Measurements from ENCODE around the gene EPHB2.

Gene EPHB2

DNA sequence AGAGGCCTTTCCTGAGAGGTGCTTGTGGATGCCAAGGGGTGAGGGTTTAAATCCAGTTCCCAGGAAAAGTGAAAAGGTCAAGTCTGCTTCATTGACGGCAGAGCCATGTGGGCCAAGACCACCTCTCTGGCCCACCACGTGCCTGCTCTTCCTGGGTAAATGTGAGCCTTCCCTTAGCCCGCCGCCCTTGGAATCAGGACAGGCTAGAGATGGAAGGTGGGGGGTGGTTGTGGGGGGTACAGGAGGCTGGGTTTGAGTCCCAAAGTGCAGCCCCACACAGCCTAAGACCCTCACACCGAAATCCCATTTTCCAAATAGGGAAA, 104.4 kb downstream of the EPHB2 start:
- TF ChIP-seq TAF1 (IDR thresholded peaks at IDR 0.05; ENCODE audit: borderline replicate concordance, insufficient read depth, low read length) (no peak), FOXP2 (optimal IDR thresholded peaks at IDR 0.05; ENCODE audit: borderline replicate concordance, extremely low read depth, extremely low read length, insufficient read depth) (no peak), POLR2AphosphoS5 (IDR thresholded peaks at IDR 0.05; ENCODE audit: low read depth, low read length) (no peak), SIN3A (IDR thresholded peaks at IDR 0.05; ENCODE audit: borderline replicate concordance, insufficient read depth, low read length) (no peak)
- TF ChIP-seq, protein P1, sequence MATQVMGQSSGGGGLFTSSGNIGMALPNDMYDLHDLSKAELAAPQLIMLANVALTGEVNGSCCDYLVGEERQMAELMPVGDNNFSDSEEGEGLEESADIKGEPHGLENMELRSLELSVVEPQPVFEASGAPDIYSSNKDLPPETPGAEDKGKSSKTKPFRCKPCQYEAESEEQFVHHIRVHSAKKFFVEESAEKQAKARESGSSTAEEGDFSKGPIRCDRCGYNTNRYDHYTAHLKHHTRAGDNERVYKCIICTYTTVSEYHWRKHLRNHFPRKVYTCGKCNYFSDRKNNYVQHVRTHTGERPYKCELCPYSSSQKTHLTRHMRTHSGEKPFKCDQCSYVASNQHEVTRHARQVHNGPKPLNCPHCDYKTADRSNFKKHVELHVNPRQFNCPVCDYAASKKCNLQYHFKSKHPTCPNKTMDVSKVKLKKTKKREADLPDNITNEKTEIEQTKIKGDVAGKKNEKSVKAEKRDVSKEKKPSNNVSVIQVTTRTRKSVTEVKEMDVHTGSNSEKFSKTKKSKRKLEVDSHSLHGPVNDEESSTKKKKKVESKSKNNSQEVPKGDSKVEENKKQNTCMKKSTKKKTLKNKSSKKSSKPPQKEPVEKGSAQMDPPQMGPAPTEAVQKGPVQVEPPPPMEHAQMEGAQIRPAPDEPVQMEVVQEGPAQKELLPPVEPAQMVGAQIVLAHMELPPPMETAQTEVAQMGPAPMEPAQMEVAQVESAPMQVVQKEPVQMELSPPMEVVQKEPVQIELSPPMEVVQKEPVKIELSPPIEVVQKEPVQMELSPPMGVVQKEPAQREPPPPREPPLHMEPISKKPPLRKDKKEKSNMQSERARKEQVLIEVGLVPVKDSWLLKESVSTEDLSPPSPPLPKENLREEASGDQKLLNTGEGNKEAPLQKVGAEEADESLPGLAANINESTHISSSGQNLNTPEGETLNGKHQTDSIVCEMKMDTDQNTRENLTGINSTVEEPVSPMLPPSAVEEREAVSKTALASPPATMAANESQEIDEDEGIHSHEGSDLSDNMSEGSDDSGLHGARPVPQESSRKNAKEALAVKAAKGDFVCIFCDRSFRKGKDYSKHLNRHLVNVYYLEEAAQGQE (IDR thresholded peaks at IDR 0.05; ENCODE audit: insufficient read depth in 1 of 2, low read depth in 2 of 2, low read length in 2 of 2) = no peak

DNA sequence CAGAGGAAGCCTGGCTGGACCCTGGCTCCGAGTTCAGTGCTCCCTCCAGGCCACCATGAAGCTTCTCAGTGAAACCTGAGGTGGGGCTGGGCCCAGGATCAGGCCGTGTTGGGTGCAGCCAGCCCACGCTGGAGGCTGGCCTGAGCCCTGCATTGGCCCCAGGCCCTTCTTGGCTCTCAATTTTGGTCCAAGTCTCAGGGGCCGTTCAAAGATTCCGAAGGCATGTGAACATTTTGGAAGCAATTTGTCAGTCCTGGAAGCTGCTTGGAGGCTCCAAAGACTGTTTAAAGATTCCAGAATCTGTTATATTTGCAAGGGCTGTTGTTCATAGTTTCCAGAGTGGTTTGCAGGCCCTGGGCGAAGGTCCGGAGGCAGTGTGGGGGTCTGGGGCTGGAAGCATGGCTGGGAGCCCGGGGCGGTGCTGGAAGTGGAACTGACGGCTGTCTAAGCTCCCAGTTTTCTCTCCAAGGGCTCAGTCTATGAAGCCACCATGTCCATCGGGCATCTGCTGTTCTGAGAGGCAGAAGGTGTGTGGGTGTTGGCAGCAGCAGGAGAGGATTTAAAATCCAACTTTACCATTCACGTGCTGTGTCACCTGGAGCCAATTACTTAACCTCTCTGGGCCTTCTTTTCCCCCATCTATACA, 104.9 kb downstream of the EPHB2 start:
- TF ChIP-seq, protein P1 (IDR thresholded peaks at IDR 0.05; ENCODE audit: insufficient read depth in 1 of 2, low read depth in 2 of 2, low read length in 2 of 2) = no peak
- TF ChIP-seq TAF1 (IDR thresholded peaks at IDR 0.05; ENCODE audit: borderline replicate concordance, insufficient read depth, low read length) (no peak), SIN3A (IDR thresholded peaks at IDR 0.05; ENCODE audit: borderline replicate concordance, insufficient read depth, low read length) (no peak), POLR2AphosphoS5 (IDR thresholded peaks at IDR 0.05; ENCODE audit: low read depth, low read length) (no peak), FOXP2 (optimal IDR thresholded peaks at IDR 0.05; ENCODE audit: borderline replicate concordance, extremely low read depth, extremely low read length, insufficient read depth) (no peak)

DNA sequence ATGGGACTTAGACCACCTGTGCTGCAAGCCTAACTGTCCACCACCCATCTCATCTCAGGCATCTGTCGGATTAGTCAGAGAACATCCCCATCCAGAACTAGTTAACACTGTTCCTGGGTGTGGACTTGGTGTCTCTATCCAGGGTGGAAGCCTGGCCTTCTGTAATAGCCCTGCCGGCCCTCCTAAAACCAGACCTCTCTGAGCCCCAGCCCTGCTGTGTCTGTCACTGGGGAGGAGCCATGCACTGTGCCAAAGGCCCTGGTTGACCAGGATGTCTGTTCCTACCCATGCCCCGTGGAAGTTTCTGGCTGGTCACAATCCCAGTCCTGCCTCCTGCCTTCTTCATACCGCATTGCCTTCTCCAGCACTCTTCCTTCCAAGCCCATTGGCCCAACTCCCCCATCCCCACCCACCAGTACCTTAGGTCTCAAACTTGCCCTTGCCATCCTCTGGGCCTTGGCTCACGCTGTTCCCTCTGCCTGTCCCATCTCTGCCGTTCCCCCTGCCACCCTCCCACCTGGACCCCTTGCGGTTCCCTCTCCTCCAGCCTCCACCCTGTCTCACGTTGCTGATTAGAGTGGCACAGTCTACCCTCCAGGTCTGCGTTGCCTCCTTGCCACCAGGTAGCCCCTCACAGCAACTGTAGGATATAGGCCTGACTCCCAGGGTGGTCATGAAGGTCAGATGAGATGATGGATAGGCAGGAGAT, 105.6 kb downstream of the EPHB2 start:
- TF ChIP-seq TAF1 (IDR thresholded peaks at IDR 0.05; ENCODE audit: borderline replicate concordance, insufficient read depth, low read length) (no peak), SIN3A (IDR thresholded peaks at IDR 0.05; ENCODE audit: borderline replicate concordance, insufficient read depth, low read length) (no peak), POLR2AphosphoS5 (IDR thresholded peaks at IDR 0.05; ENCODE audit: low read depth, low read length) (no peak), FOXP2 (optimal IDR thresholded peaks at IDR 0.05; ENCODE audit: borderline replicate concordance, extremely low read depth, extremely low read length, insufficient read depth) (no peak)
- TF ChIP-seq, protein P1 (IDR thresholded peaks at IDR 0.05; ENCODE audit: insufficient read depth in 1 of 2, low read depth in 2 of 2, low read length in 2 of 2) = no peak

DNA sequence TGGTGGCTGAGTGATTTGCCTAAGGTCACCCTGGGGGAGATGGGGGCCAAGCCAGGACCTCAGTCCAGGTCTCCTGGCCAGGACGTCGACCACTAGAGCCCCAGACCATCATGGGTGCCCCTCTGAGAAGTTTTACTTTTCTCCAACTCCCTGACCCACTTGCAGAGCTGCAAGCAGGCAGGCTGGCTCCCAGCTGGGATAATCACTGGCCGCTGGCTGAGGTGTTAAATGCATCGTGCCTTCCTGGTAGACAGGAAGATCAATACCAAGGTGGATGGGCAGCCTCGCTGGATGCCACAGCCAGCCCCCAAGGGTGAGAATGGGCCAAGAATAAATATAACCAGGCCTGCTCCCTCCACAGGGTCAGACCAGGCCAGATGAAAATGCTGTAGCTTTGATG, 106.2 kb downstream of the EPHB2 start:
- no peak for TF ChIP-seq POLR2AphosphoS5 (IDR thresholded peaks at IDR 0.05; ENCODE audit: low read depth, low read length)
- TF ChIP-seq FOXP2 (optimal IDR thresholded peaks at IDR 0.05; ENCODE audit: borderline replicate concordance, extremely low read depth, extremely low read length, insufficient read depth) = no peak
- no peak for TF ChIP-seq SIN3A (IDR thresholded peaks at IDR 0.05; ENCODE audit: borderline replicate concordance, insufficient read depth, low read length)
- TF ChIP-seq, protein P1 (IDR thresholded peaks at IDR 0.05; ENCODE audit: insufficient read depth in 1 of 2, low read depth in 2 of 2, low read length in 2 of 2) = no peak
- TF ChIP-seq TAF1 (IDR thresholded peaks at IDR 0.05; ENCODE audit: borderline replicate concordance, insufficient read depth, low read length) = no peak

Measured in PFSK-1 (cell line).